Erythroblast (primary cell): ENCODE data around the gene FAM124A.

ENCODE experiments used
- GATA1 ChIP-seq: IDR thresholded peaks from 2 replicates; pipeline ENCODE4 v1.6.1; 2011; ENCODE audit warnings: low read depth, mild to moderate bottlenecking, control low read depth, low read length, moderate library complexity
- POLR2A ChIP-seq: IDR thresholded peaks from 2 replicates; pipeline ENCODE4 v1.6.1; 2011; ENCODE audit warnings: mild to moderate bottlenecking, low read length

GRCh38 chr13:51257187-51257586, 35.0 kb downstream of the FAM124A start:
- TF ChIP-seq POLR2A (no peak), GATA1 (no peak)
